HFFc6 (cell line): Measurements from ENCODE around the gene PISD. TPM values are rescaled to one million over a fixed set of nuclear protein-coding genes. Genes with fewer than 3 reads are reported as not detected.

ENCODE experiments used
- DNase-seq: peaks from one replicate; pipeline ENCODE4 v3.0.0-alpha.2; 2018
- H3K27ac Mint-ChIP-seq: 2 replicates; pipeline ENCODE4 v1.8.0; 2020; ENCODE audit warnings: mild to moderate bottlenecking, mixed read lengths
- H3K27me3 Mint-ChIP-seq: 2 replicates; pipeline ENCODE4 v1.8.0; 2021; ENCODE audit warnings: mild to moderate bottlenecking, moderate library complexity, mixed read lengths; ENCODE audit not compliant: insufficient read depth
- H3K36me3 Mint-ChIP-seq: 2 replicates; pipeline ENCODE4 v1.8.0; 2021; ENCODE audit warnings: low read depth, mixed read lengths
- H3K4me1 Mint-ChIP-seq: 2 replicates; pipeline ENCODE4 v1.8.0; 2020; ENCODE audit warnings: low read depth, mixed read lengths
- H3K4me3 Mint-ChIP-seq: 2 replicates; pipeline ENCODE4 v1.8.0; 2020; ENCODE audit warnings: mild to moderate bottlenecking, moderate library complexity, mixed read lengths
- H3K9me3 Mint-ChIP-seq: 2 replicates; pipeline ENCODE4 v1.8.0; 2020; ENCODE audit warnings: mild to moderate bottlenecking, mixed read lengths
- CTCF ChIP-seq: fragments of 200-600 bp; sonication (generic); IDR thresholded peaks from 2 replicates; pipeline ENCODE4 v1.5.0; 2021; ENCODE audit warnings: antibody characterized with exemption, mild to moderate bottlenecking
- total RNA-seq, 6 experiments: library from RNA; stranded (reverse); fragmentation: NEBNext Ultra II Directional; extraction: Animal tissue kit (Norgen Biotek cat#: 25700); gene quantifications; 2 replicates in 1 of 6; 3 replicates in 5 of 6; pipeline ENCODE4 v1.2.3, GENCODE V29; 2021

Gene PISD
- total RNA-seq, 6 experiments from 2014 or later, result 38.4 to 47.3 (median 43.3) TPM

- Mint-ChIP-seq H3K4me1 (peaks cover 24% of the 10 kb centered on the region), H3K4me3 (no peak overlapping the region), H3K27me3 (peaks cover 1% of the 10 kb centered on the region; the same call in 1 of the 2 replicates), H3K36me3 (no peaks in the 10 kb centered on the region; the same call in 1 of the 2 replicates), H3K9me3 (no peaks in the 10 kb centered on the region), H3K27ac (peak overlapping the region; percentile 29; the same call in 1 of the 2 replicates)
- no peak for TF ChIP-seq CTCF
- no peak for DNase-seq
These were observed 36.2 kb downstream of the PISD start for GRCh38 chr22:31625661-31626426.

GRCh38 chr22:31625257-31625640 lies 36.8 kb downstream of the PISD start:
- DNase-seq, result no peak
- Mint-ChIP-seq H3K4me1 (peaks cover 24% of the 10 kb centered on the region), H3K27me3 (peaks cover 1% of the 10 kb centered on the region; the same call in 1 of the 2 replicates), H3K36me3 (no peaks in the 10 kb centered on the region; the same call in 1 of the 2 replicates), H3K4me3 (no peak overlapping the region), H3K9me3 (no peaks in the 10 kb centered on the region), H3K27ac (no peak overlapping the region)
- TF ChIP-seq CTCF, result no peak

DNA sequence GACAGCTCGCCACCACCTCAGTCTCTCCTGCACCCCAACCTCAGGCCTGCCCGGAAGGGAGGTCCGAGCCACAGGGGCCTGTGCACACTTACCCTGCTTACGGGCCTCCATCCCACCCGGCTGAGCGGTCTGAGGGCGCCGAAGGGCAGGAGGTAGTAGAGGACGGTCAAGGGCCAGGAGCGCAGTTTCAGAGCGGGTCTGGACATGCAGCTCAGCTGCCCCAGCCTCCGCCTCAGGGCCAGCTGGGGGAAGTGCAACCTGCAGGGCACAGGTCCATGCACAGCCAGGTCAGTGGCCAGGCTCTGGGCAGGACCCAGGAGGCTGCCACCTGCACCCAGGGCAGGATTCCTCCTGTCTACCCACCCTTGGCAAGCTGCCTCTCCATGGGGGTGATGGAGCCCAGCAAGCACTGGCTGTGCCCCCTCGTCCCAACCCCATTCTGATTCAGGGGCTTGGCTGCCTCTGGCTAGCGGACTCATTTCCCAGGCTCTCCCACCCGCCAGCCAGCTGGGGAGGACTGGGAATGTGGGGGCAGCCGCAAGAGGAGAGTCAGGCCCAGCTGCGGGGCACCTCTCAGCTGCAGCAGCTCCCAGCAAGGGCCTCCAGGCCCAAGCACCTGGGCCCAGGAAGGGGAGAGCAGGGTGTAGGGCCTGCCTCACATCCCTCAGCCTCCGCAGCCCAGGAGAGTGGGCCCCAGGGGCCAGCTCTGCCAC lies 38.3 kb downstream of the PISD start:
- Mint-ChIP-seq H3K27me3 (peaks cover 1% of the 10 kb centered on the region; the same call in 1 of the 2 replicates), H3K27ac (no peak overlapping the region), H3K9me3 (no peaks in the 10 kb centered on the region), H3K36me3 (no peaks in the 10 kb centered on the region; the same call in 1 of the 2 replicates), H3K4me1 (peaks cover 15% of the 10 kb centered on the region), H3K4me3 (no peak overlapping the region)
- no peak for DNase-seq
- TF ChIP-seq CTCF, result no peak

DNA sequence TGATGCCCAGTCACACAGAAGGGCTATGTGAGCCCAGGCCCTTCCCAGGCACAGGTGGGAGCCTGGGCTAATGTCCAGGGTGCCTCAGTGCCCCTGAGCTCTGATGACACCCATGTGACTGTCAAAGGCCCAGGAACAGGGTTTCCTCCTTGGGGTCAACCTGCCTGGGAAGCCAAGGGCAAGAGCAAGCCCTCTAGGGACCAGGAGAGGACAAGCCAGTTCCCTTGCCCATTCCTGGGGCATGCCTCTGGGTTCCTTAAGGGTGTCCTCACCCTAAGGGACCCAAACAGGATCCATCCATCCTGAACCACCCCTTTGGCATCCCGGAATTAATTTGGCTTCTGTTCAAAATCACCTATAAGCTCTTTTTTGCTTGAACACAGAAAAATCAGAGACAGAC lies 39.0 kb downstream of the PISD start:
- H3K36me3 Mint-ChIP-seq, result no peaks in the 10 kb centered on the region; the same call in 1 of the 2 replicates
- DNase-seq, result no peak
- no peak for TF ChIP-seq CTCF
- H3K27ac Mint-ChIP-seq, result no peak overlapping the region
- H3K4me3 Mint-ChIP-seq, result no peak overlapping the region
- no peaks in the 10 kb centered on the region; the same call in 1 of the 2 replicates for H3K27me3 Mint-ChIP-seq
- H3K4me1 Mint-ChIP-seq, result peaks cover 8% of the 10 kb centered on the region; the same call in 1 of the 2 replicates
- H3K9me3 Mint-ChIP-seq, result no peaks in the 10 kb centered on the region

- Mint-ChIP-seq H3K4me3 (no peak overlapping the region), H3K36me3 (peaks cover 5% of the 10 kb centered on the region; the same call in 1 of the 2 replicates), H3K4me1 (no peaks in the 10 kb centered on the region; the same call in 1 of the 2 replicates), H3K27me3 (no peaks in the 10 kb centered on the region; the same call in none of the 2 replicates), H3K27ac (no peak overlapping the region), H3K9me3 (no peaks in the 10 kb centered on the region)
- no peak for DNase-seq
- no peak for TF ChIP-seq CTCF
These were observed 40.4 kb downstream of the PISD start for GRCh38 chr22:31621507-31622124.
